GM23338 (cell line): ENCODE measurements around the gene MIF. TPM values are rescaled to one million over a fixed set of nuclear protein-coding genes. Genes with fewer than 3 reads are reported as not detected.

ENCODE experiments used
- ATAC-seq: fragments of 200-7000 bp; cut with Tn5 transposase; 3 replicates; pipeline ENCODE4 v1.9.1; 2020
- DNase-seq: peaks from one replicate; pipeline ENCODE4 v3.0.0-alpha.2; 2015; ENCODE audit warnings: low spot score
- H2AFZ ChIP-seq: fragments of 200-600 bp; sonication (generic); 2 replicates; pipeline ENCODE4 v1.8.0; 2016; ENCODE audit warnings: antibody characterized with exemption, mild to moderate bottlenecking, moderate library complexity
- H3F3A ChIP-seq: fragments of 200-600 bp; sonication (generic); replicated peaks from 2 replicates; pipeline ENCODE4 v1.8.0; 2017; ENCODE audit warnings: antibody characterized with exemption, mixed run types, low read depth
- H3K27ac ChIP-seq: fragments of 200-600 bp; sonication (generic); 2 replicates; pipeline ENCODE4 v1.6.1; 2016; ENCODE audit warnings: low read depth
- H3K27me3 ChIP-seq: fragments of 200-600 bp; sonication (generic); 2 replicates; pipeline ENCODE4 v1.8.0; 2016; ENCODE audit warnings: mild to moderate bottlenecking, mixed run types, moderate library complexity; ENCODE audit not compliant: insufficient read depth
- H3K36me3 ChIP-seq: fragments of 200-600 bp; sonication (generic); 2 replicates; pipeline ENCODE4 v1.8.0; 2016; ENCODE audit warnings: mild to moderate bottlenecking; ENCODE audit not compliant: insufficient read depth
- H3K4me1 ChIP-seq: fragments of 200-600 bp; sonication (generic); 2 replicates; pipeline ENCODE4 v1.8.0; 2016; ENCODE audit warnings: mild to moderate bottlenecking, moderate library complexity; ENCODE audit not compliant: insufficient read depth
- H3K4me2 ChIP-seq: fragments of 200-600 bp; sonication (generic); 2 replicates; pipeline ENCODE4 v1.7.1; 2017; ENCODE audit warnings: mixed run types
- H3K4me3 ChIP-seq: fragments of 200-600 bp; sonication (generic); 2 replicates; pipeline ENCODE4 v1.6.1; 2016; ENCODE audit warnings: mixed run types
- H3K79me2 ChIP-seq: fragments of 200-600 bp; sonication (generic); replicated peaks from 2 replicates; pipeline ENCODE4 v1.8.0; 2017; ENCODE audit warnings: mild to moderate bottlenecking; ENCODE audit not compliant: insufficient read depth
- H3K9me2 ChIP-seq: fragments of 200-600 bp; sonication (generic); 2 replicates; pipeline ENCODE4 v1.8.0; 2017; ENCODE audit not compliant: insufficient read depth
- H4K20me1 ChIP-seq: fragments of 200-600 bp; sonication (generic); replicated peaks from 2 replicates; pipeline ENCODE4 v1.8.0; 2017; ENCODE audit warnings: mild to moderate bottlenecking; ENCODE audit not compliant: insufficient read depth
- H3K27ac Mint-ChIP-seq: 2 replicates; pipeline ENCODE4 v1.8.0; 2020; ENCODE audit warnings: inconsistent platforms, mild to moderate bottlenecking, moderate library complexity, mixed read lengths
- H3K27me3 Mint-ChIP-seq: 3 replicates; pipeline ENCODE4 v1.8.0; 2022; ENCODE audit warnings: low read depth, mild to moderate bottlenecking, moderate library complexity, mixed read lengths, inconsistent platforms; ENCODE audit not compliant: insufficient read depth, poor library complexity
- H3K36me3 Mint-ChIP-seq: 3 replicates; pipeline ENCODE4 v1.8.0; 2021; ENCODE audit warnings: low read depth, mild to moderate bottlenecking, inconsistent platforms, moderate library complexity, mixed read lengths
- H3K4me1 Mint-ChIP-seq: 3 replicates; pipeline ENCODE4 v1.8.0; 2020; ENCODE audit warnings: mild to moderate bottlenecking, inconsistent platforms, mixed read lengths
- H3K4me3 Mint-ChIP-seq: 3 replicates; pipeline ENCODE4 v1.8.0; 2021; ENCODE audit warnings: moderate library complexity, mild to moderate bottlenecking, inconsistent platforms, mixed read lengths
- H3K9me3 Mint-ChIP-seq: 3 replicates; pipeline ENCODE4 v1.8.0; 2020; ENCODE audit warnings: moderate library complexity, mild to moderate bottlenecking, inconsistent platforms, mixed read lengths
- CREB1 ChIP-seq: fragments of 250-450 bp; sonication (Bioruptor Pico); IDR thresholded peaks from 2 replicates; pipeline ENCODE4 v1.5.0; 2020; ENCODE audit warnings: low read depth, mild to moderate bottlenecking, moderate library complexity
- CTCF ChIP-seq, 2 experiments: fragments of 200-600 bp in 1 of 2; sonication (generic) in 1 of 2; conservative IDR thresholded peaks; 2 replicates each; pipeline versions ENCODE4 v1.5.1 to v1.6.1; 2016 to 2017; ENCODE audit warnings: antibody characterized with exemption in 2 of 2, low read depth in 2 of 2, mild to moderate bottlenecking in 2 of 2, moderate library complexity in 1 of 2
- ETS1 ChIP-seq: IDR thresholded peaks from 2 replicates; pipeline ENCODE4 v1.6.1; 2016; ENCODE audit warnings: antibody characterized with exemption
- EZH2 ChIP-seq: fragments of 200-600 bp; sonication (generic); IDR thresholded peaks from one replicate; pipeline ENCODE4 v1.8.0; 2017; ENCODE audit warnings: antibody characterized with exemption, mild to moderate bottlenecking, low read depth; ENCODE audit not compliant: unreplicated experiment
- EZH2phosphoT487 ChIP-seq: fragments of 200-600 bp; sonication (generic); IDR thresholded peaks from one replicate; pipeline ENCODE4 v1.8.1; 2018; ENCODE audit warnings: antibody characterized with exemption; ENCODE audit not compliant: unreplicated experiment
- JUNB ChIP-seq: IDR thresholded peaks from one replicate; pipeline ENCODE4 v1.6.1; 2016; ENCODE audit warnings: antibody characterized with exemption; ENCODE audit not compliant: unreplicated experiment
- NANOG ChIP-seq: IDR thresholded peaks from 2 replicates; pipeline ENCODE4 v1.6.1; 2016; ENCODE audit warnings: antibody characterized with exemption, borderline replicate concordance
- POLR2AphosphoS5 ChIP-seq: IDR thresholded peaks from 2 replicates; pipeline ENCODE4 v1.6.1; 2016; ENCODE audit warnings: antibody characterized with exemption, low read depth
- REST ChIP-seq: IDR thresholded peaks from one replicate; pipeline ENCODE4 v1.6.1; 2018; ENCODE audit warnings: antibody characterized with exemption; ENCODE audit not compliant: unreplicated experiment
- STAT1 ChIP-seq: IDR thresholded peaks from one replicate; pipeline ENCODE4 v1.6.1; 2016; ENCODE audit warnings: antibody characterized with exemption; ENCODE audit not compliant: unreplicated experiment
- ZNF114 ChIP-seq: fragments of 250-450 bp; sonication (Bioruptor Pico); IDR thresholded peaks from 2 replicates; pipeline ENCODE4 v1.5.0; 2020; ENCODE audit warnings: mild to moderate bottlenecking, moderate library complexity
- ZNF331 ChIP-seq: fragments of 250-450 bp; sonication (Bioruptor Pico); IDR thresholded peaks from 2 replicates; pipeline ENCODE4 v1.5.0; 2020; ENCODE audit warnings: low read depth, mild to moderate bottlenecking, moderate library complexity
- polyA plus RNA-seq: library from polyadenylated mRNA; unstranded; fragments of >200 nt; fragmentation: Nextera tagmentation; extraction: Ambion mirVana; gene quantifications from 2 replicates; pipeline ENCODE4 v1.2.1, GENCODE V29; 2016
- total RNA-seq: library from RNA; depleted of rRNA; stranded (reverse); fragments of >200 nt; shearing (Covaris generic); gene quantifications from 2 replicates; pipeline ENCODE4 v1.2.3, GENCODE V29; 2014

Gene MIF
- total and polyA plus RNA-seq, 2 experiments from 2014 or later, result 800 to 5,205 TPM

- no peak for TF ChIP-seq ETS1
Measured at GRCh38 chr22:23850136-23850611, 44.0 kb upstream of the MIF start (continued).

- Histone ChIP-seq H4K20me1 (no peaks in the 10 kb centered on the region), H3K79me2 (peaks cover 3% of the 10 kb centered on the region), H3K4me1 (peaks cover 11% of the 10 kb centered on the region), H3F3A (peaks cover 25% of the 10 kb centered on the region), H3K27me3 (no peaks in the 10 kb centered on the region), H3K27ac (peak overlapping the region; percentile 89), H3K36me3 (no peaks in the 10 kb centered on the region), H3K9me2 (no peaks in the 10 kb centered on the region), H3K4me3 (peak overlapping the region; percentile 75), H3K4me2 (peak overlapping the region; percentile 94), H2AFZ (peak overlapping the region; percentile 70)
- DNase-seq, result peak; percentile 83
- Mint-ChIP-seq H3K36me3 (no peaks in the 10 kb centered on the region; the same call in 1 of the 3 replicates), H3K27ac (peak overlapping the region; percentile 94), H3K27me3 (peaks cover 15% of the 10 kb centered on the region), H3K4me3 (peak overlapping the region; percentile 79), H3K4me1 (peaks cover 20% of the 10 kb centered on the region), H3K9me3 (no peaks in the 10 kb centered on the region)
- ATAC-seq, result peak; percentile 60
- TF ChIP-seq NANOG (no peak), ZNF114 (no peak), ZNF331 (CRISPR knock-in tag) (no peak), EZH2 (no peak), EZH2phosphoT487 (no peak), CTCF (conservative IDR thresholded peaks at IDR 0.05; ENCODE audit: low read depth in 2 of 2) (no peak), ETS1 (no peak), STAT1 (no peak), REST (no peak), POLR2AphosphoS5 (no peak), CREB1 (CRISPR knock-in tag) (no peak), JUNB (no peak)
Measured at GRCh38 chr22:23856721-23857605, 37.2 kb upstream of the MIF start.
